K562 (cell line): Measurements from ENCODE around the gene LCA5L. TPM values are rescaled to one million over a fixed set of nuclear protein-coding genes. Genes with fewer than 3 reads are reported as not detected.

Source experiments
- CHCHD3 ChIP-seq: fragments of 250-450 bp; sonication (Bioruptor Pico); IDR thresholded peaks from 2 replicates; pipeline ENCODE4 v2.1.2; 2022; ENCODE audit warnings: mild to moderate bottlenecking
- DIDO1 ChIP-seq: fragments of 450-650 bp; IDR thresholded peaks from 2 replicates; pipeline ENCODE4 v1.6.1; 2016; ENCODE audit warnings: low read depth, missing biosample characterization, missing genetic modification characterization
- ETV6 ChIP-seq, 3 experiments: fragments of 150-350 bp in 1 of 3; sonication (generic) in 1 of 3; formaldehyde crosslinking in 1 of 3; IDR thresholded peaks; 2 replicates each; pipeline versions ENCODE4 v1.6.1 to v1.8.0; 2014 to 2022; ENCODE audit warnings: borderline replicate concordance in 2 of 3, low read depth in 2 of 3, antibody characterized with exemption in 1 of 3, low read length in 1 of 3, mild to moderate bottlenecking in 1 of 3, missing genetic modification reagents in 1 of 3
- IFI16 ChIP-seq: fragments of 250-450 bp; sonication (Bioruptor Pico); IDR thresholded peaks from 2 replicates; pipeline ENCODE4 v2.1.2; 2022; ENCODE audit warnings: mild to moderate bottlenecking, inconsistent platforms
- KLF16 ChIP-seq: IDR thresholded peaks from 2 replicates; pipeline ENCODE4 v1.6.1; 2016; ENCODE audit warnings: antibody characterized with exemption
- NR2C2 ChIP-seq, 2 experiments: fragments of 200-800 bp in 1 of 2; sonication (Bioruptor generic) in 1 of 2; sonication (generic) in 1 of 2; formaldehyde crosslinking in 1 of 2; IDR thresholded peaks; 2 replicates each; pipeline versions ENCODE4 v1.6.1 to v1.8.0; 2016 to 2022; ENCODE audit warnings: mild to moderate bottlenecking in 1 of 2, missing compliant biosample characterization in 1 of 2, missing genetic modification characterization in 1 of 2, missing genetic modification reagents in 1 of 2
- PCBP2 ChIP-seq: fragments of 200-400 bp; formaldehyde crosslinking; IDR thresholded peaks from 2 replicates; pipeline ENCODE4 v1.6.1; 2018; ENCODE audit warnings: low read length, low read depth, mild to moderate bottlenecking, moderate library complexity; ENCODE audit not compliant: poor library complexity, severe bottlenecking
- POLR3G ChIP-seq: IDR thresholded peaks from 2 replicates; pipeline ENCODE4 v1.6.1; 2011; ENCODE audit not compliant: insufficient read length, insufficient replicate concordance; ENCODE audit errors: extremely low read depth
- RCOR1 ChIP-seq, 2 experiments: IDR thresholded peaks; 2 replicates each; pipeline ENCODE4 v1.6.1; 2012; ENCODE audit warnings: low read depth in 2 of 2, low read length in 2 of 2, borderline replicate concordance in 1 of 2, improper control_type of control experiment in 1 of 2
- SMC3 ChIP-seq: conservative IDR thresholded peaks from 2 replicates; pipeline ENCODE4 v1.6.1; 2011; ENCODE audit warnings: low read depth, low read length, improper control_type of control experiment; ENCODE audit not compliant: insufficient read depth
- TCFL5 ChIP-seq: fragments of 250-450 bp; sonication (Bioruptor Pico); conservative IDR thresholded peaks from 2 replicates; pipeline ENCODE4 v1.6.1; 2021; ENCODE audit warnings: mild to moderate bottlenecking, moderate library complexity, matching md5 sums
- U2AF1 ChIP-seq: fragments of 200-400 bp; formaldehyde crosslinking; optimal IDR thresholded peaks from 2 replicates; pipeline ENCODE3; 2017; ENCODE audit warnings: mild to moderate bottlenecking, low read depth, low read length, moderate library complexity
- ZNF133 ChIP-seq: fragments of 250-450 bp; sonication (Bioruptor Pico); IDR thresholded peaks from 2 replicates; pipeline ENCODE4 v1.4.0; 2020; ENCODE audit warnings: mild to moderate bottlenecking
- ZNF263 ChIP-seq: sonication (generic); formaldehyde crosslinking; IDR thresholded peaks from 2 replicates; pipeline ENCODE4 v1.8.0; 2022; ENCODE audit warnings: mild to moderate bottlenecking, missing genetic modification reagents, borderline replicate concordance
- ZNF766 ChIP-seq: fragments of 200-800 bp; sonication (Bioruptor generic); conservative IDR thresholded peaks from 2 replicates; pipeline ENCODE4 v1.6.1; 2016; ENCODE audit warnings: missing genetic modification characterization, missing compliant biosample characterization
- polyA plus RNA-seq, 8 experiments: library from polyadenylated mRNA; depleted of rRNA in 4 of 8; stranded (reverse) in 5 of 8; unstranded in 3 of 8; fragments of >200 nt; fragmentation: Nextera tagmentation in 2 of 8; fragmentation: Illumina TruSeq in 1 of 8; extraction: Ambion mirVana in 2 of 8; extraction: Trizol in 1 of 8; gene quantifications; 2 replicates each; pipeline versions ENCODE4 v1.2.1 to v1.2.3, GENCODE V29; 2011 to 2014; ENCODE audit warnings: inconsistent platforms in 1 of 8, missing spikeins in 1 of 8
- total RNA-seq, 7 experiments: library from RNA; depleted of rRNA in 6 of 7; stranded (reverse); fragments of >200 nt in 6 of 7; fragmentation: Illumina TruSeq in 2 of 7; extraction: Trizol in 2 of 7; gene quantifications; 2 replicates each; pipeline versions ENCODE4 v1.2.1 to v1.2.3, GENCODE V29; 2011 to 2021; ENCODE audit warnings: low replicate concordance in 1 of 7
- TF ChIP-seq, protein P1 (sequence below), 2 experiments: fragments of 450-650 bp; IDR thresholded peaks; 2 replicates each; pipeline ENCODE4 v1.6.1; 2016
- TF ChIP-seq, protein P2 (sequence below): fragments of 450-650 bp; formaldehyde crosslinking; conservative IDR thresholded peaks from 2 replicates; pipeline ENCODE4 v1.4.0; 2022; ENCODE audit warnings: mild to moderate bottlenecking, missing genetic modification characterization
- TF ChIP-seq, protein P3 (sequence below): fragments of 450-650 bp; conservative IDR thresholded peaks from 2 replicates; pipeline ENCODE4 v1.6.1; 2016; ENCODE audit warnings: missing genetic modification characterization, low read depth, mild to moderate bottlenecking, missing compliant biosample characterization, moderate library complexity
- TF ChIP-seq, protein P4 (sequence below): fragments of 450-650 bp; formaldehyde crosslinking; IDR thresholded peaks from 2 replicates; pipeline ENCODE4 v1.4.0; 2020; ENCODE audit warnings: mild to moderate bottlenecking, moderate library complexity

LCA5L gene
- total and polyA plus RNA-seq, 9 of the 15 experiments (the other 6 are each of a cell fraction or from before 2014, with no cell fraction given) = 1.8 to 4.9 (median 3.8) TPM

DNA sequence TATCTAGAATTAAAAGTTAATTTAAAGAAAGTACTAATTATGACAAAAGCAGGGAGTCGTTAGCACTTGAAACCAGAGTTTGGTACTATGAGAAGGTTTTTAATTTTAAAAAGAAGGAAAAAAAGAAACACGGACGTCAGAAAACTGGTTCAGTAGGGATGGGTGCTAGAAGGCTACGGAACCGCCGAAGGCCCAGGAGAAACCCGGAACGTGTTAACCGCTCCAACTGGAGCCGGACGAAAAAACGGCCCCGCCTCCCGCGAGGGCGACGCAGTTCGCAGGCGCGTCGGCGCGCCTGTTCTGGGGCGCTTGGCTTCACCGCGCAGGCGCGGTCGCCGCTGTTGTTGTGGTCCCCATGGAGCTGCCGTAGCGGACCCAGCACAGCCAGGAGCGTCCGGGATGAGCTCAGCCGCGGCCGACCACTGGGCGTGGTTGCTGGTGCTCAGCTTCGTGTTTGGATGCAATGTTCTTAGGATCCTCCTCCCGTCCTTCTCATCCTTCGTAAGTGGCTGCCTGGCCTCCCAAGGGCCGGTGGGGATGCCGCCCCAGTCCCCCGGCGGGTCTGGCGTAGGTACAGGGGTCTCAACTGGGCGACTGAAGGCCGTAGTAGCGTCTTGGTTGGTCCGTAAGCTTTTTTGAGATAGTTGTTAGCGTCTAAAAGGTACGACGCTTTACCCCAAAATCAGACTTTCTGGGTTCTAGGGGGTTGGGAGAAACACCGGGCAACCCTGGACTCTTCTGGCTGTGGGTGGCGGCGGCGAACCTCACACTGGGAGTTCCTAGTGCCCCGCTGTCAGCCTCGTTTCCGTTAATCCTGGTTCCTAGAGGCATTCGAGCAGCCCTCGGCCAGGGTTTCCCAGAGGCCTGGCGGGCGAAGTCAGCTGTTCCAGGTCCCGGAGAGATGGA, 65.3 kb downstream of the LCA5L start (continued):
- TF ChIP-seq, protein P1, sequence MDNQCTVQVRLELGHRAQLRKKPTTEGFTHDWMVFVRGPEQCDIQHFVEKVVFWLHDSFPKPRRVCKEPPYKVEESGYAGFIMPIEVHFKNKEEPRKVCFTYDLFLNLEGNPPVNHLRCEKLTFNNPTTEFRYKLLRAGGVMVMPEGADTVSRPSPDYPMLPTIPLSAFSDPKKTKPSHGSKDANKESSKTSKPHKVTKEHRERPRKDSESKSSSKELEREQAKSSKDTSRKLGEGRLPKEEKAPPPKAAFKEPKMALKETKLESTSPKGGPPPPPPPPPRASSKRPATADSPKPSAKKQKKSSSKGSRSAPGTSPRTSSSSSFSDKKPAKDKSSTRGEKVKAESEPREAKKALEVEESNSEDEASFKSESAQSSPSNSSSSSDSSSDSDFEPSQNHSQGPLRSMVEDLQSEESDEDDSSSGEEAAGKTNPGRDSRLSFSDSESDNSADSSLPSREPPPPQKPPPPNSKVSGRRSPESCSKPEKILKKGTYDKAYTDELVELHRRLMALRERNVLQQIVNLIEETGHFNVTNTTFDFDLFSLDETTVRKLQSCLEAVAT (IDR thresholded peaks at IDR 0.05) = no peak
- TF ChIP-seq ZNF263 (CRISPR knock-in tag) (no peak), ETV6 (IDR thresholded peaks at IDR 0.05; ENCODE audit: borderline replicate concordance in 1 of 2, low read depth in 2 of 2, low read length in 1 of 2) (no peak), ETV6 (CRISPR knock-in tag; IDR thresholded peaks at IDR 0.05; ENCODE audit: borderline replicate concordance) (no peak), SMC3 (no peak), NR2C2 (CRISPR knock-in tag; IDR thresholded peaks at IDR 0.05) (no peak), NR2C2 (tag; IDR thresholded peaks at IDR 0.05) (peak; percentile 65), ZNF766 (CRISPR knock-in tag) (peak; percentile 53; the same call in 1 of the 2 replicates), ZNF133 (CRISPR knock-in tag) (no peak), PCBP2 (no peak), POLR3G (no peak), KLF16 (no peak), U2AF1 (no peak), CHCHD3 (no peak), TCFL5 (CRISPR knock-in tag) (no peak), DIDO1 (tag) (no peak), RCOR1 (IDR thresholded peaks at IDR 0.05; ENCODE audit: borderline replicate concordance in 1 of 2, low read depth in 2 of 2, low read length in 2 of 2) (peak in 1 of 2 experiments; percentile 89; a peak in 2 of 4 replicates), IFI16 (CRISPR knock-in tag) (no peak)
- TF ChIP-seq, protein P2, sequence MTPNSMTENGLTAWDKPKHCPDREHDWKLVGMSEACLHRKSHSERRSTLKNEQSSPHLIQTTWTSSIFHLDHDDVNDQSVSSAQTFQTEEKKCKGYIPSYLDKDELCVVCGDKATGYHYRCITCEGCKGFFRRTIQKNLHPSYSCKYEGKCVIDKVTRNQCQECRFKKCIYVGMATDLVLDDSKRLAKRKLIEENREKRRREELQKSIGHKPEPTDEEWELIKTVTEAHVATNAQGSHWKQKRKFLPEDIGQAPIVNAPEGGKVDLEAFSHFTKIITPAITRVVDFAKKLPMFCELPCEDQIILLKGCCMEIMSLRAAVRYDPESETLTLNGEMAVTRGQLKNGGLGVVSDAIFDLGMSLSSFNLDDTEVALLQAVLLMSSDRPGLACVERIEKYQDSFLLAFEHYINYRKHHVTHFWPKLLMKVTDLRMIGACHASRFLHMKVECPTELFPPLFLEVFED (CRISPR knock-in tag) = no peak
- TF ChIP-seq, protein P3, sequence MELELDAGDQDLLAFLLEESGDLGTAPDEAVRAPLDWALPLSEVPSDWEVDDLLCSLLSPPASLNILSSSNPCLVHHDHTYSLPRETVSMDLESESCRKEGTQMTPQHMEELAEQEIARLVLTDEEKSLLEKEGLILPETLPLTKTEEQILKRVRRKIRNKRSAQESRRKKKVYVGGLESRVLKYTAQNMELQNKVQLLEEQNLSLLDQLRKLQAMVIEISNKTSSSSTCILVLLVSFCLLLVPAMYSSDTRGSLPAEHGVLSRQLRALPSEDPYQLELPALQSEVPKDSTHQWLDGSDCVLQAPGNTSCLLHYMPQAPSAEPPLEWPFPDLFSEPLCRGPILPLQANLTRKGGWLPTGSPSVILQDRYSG = no peak
- TF ChIP-seq, protein P4, sequence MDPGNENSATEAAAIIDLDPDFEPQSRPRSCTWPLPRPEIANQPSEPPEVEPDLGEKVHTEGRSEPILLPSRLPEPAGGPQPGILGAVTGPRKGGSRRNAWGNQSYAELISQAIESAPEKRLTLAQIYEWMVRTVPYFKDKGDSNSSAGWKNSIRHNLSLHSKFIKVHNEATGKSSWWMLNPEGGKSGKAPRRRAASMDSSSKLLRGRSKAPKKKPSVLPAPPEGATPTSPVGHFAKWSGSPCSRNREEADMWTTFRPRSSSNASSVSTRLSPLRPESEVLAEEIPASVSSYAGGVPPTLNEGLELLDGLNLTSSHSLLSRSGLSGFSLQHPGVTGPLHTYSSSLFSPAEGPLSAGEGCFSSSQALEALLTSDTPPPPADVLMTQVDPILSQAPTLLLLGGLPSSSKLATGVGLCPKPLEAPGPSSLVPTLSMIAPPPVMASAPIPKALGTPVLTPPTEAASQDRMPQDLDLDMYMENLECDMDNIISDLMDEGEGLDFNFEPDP (CRISPR knock-in tag) = no peak
